GM18909 (cell line): Measurements from ENCODE around the gene VASH1.

Source experiments
- ATAC-seq: cut with Tn5 transposase; IDR thresholded peaks from one replicate; pipeline ENCODE4 v1.9.1; 2021; ENCODE audit warnings: mild to moderate bottlenecking; ENCODE audit not compliant: unreplicated experiment, poor library complexity

Gene VASH1

GRCh38 chr14:76770521-76771436, 9.5 kb downstream of the VASH1 start:
- no peak for ATAC-seq

- ATAC-seq: no peak
Measured at GRCh38 chr14:76771437-76771980, 10.2 kb downstream of the VASH1 start.

GRCh38 chr14:76772300-76773187, 11.3 kb downstream of the VASH1 start:
- ATAC-seq: no peak

GRCh38 chr14:76773188-76773885, 12.1 kb downstream of the VASH1 start:
- ATAC-seq: no peak

GRCh38 chr14:76773956-76774820, 12.9 kb downstream of the VASH1 start:
- no peak for ATAC-seq

GRCh38 chr14:76774821-76775694, 13.8 kb downstream of the VASH1 start:
- ATAC-seq: no peak

GRCh38 chr14:76775695-76776427, 14.6 kb downstream of the VASH1 start:
- ATAC-seq: no peak

GRCh38 chr14:76776428-76777251, 15.4 kb downstream of the VASH1 start:
- ATAC-seq: no peak

GRCh38 chr14:76777721-76778120, 16.5 kb downstream of the VASH1 start:
- no peak for ATAC-seq

- no peak for ATAC-seq
Measured at GRCh38 chr14:76778546-76779215, 17.4 kb downstream of the VASH1 start.

- no peak for ATAC-seq
Measured at GRCh38 chr14:76779221-76780057, 18.2 kb downstream of the VASH1 start.

GRCh38 chr14:76780058-76780345, 18.7 kb downstream of the VASH1 start:
- ATAC-seq: no peak

- no peak for ATAC-seq
Measured at GRCh38 chr14:76780360-76780759, 19.1 kb downstream of the VASH1 start.

- ATAC-seq: no peak
Measured at GRCh38 chr14:76780875-76781647, 19.8 kb downstream of the VASH1 start.

- no peak for ATAC-seq
Measured at GRCh38 chr14:76781648-76782051, 20.4 kb downstream of the VASH1 start.
